Stimulated activated CD8-positive, alpha-beta memory T cell treated with anti-CD3 and anti-CD28 coated beads, Interleukin-15, amount 100 ng/mL, for 1 hour (primary cell): ENCODE measurements around the gene TNFRSF14.
"Not testable (repeated sequence)": the region's sequence is repeated elsewhere in the genome, so short reads cannot be mapped to it uniquely, and the experiment has no call there.

Experiments
- DNase-seq: peaks from one replicate; pipeline ENCODE4 v3.0.0-alpha.2; 2020; ENCODE audit warnings: low read depth

TNFRSF14 gene

GRCh38 chr1:2539312-2539907 is 16.8 kb upstream of the TNFRSF14 start:
- no peak for DNase-seq

- no peak for DNase-seq
Measured at GRCh38 chr1:2540816-2541492, 15.2 kb upstream of the TNFRSF14 start.

- DNase-seq, result no peak
Measured at GRCh38 chr1:2541619-2542245, 14.4 kb upstream of the TNFRSF14 start.

GRCh38 chr1:2542246-2542915 is 13.8 kb upstream of the TNFRSF14 start:
- DNase-seq, result no peak

DNA sequence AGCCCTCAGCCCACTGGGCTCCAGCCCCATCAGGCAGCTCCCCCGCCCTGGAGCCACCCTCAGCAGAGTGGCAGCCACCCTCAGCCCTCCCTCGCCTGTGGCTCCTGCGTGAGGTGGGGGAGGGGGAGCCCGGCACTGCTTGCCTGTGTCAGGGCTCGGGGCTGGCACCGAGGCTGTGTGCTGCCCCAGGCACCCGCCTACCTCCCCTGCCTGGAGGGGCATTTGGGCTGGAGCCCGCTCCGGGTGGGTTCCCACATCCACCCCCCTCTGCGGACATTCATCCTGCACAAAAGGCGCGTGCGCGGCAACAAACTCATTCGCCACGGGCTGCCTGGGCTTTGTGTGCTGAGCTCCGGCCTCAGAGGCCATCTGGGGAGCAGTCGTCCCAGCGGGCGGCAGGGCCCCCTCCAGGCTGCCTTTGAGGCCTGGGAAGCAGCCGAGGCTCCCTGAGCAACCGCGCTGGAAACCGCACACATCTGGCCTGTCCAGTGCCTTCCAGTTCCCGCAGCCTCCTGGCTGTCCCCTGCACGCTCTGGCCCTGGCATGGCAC is 12.6 kb upstream of the TNFRSF14 start:
- DNase-seq, result no peak

DNA sequence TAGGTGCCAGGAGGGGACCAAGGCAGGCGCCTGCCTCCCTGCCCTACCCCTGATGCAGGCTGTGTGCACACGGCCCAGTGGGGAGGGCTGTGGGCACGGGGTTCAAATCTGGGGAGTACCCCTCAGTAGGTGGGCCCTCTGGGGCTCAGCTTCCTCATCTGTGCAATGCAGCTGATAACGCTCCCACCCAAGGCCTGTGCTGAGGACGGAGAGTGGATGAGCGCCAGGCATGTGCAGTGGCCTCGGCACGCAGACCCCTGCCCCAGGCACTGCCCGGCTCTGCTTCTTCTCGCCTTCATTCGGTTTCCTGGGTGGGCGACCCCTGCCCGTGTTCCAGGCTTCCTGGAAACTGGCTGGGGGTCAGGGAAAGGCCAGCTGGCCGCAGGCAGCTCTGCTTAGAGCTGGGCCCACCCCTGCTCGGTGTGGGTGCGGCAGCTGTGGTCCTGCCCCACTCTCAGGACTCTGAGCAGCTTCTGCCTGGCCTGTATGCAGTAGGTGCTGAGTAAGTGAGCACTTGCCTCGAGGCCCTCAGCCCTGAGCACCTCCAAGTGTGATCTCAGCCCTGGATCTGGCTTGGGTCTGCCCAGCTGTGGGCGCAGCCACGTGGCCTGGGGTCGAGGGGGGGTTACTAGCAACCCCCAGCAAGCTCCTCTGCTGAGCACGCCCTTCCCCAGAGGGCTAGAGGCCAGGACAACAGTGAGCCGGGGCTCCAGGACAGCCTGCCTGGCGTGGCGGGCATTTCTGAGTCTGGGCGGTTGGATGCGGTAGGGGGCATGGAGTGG is 11.9 kb upstream of the TNFRSF14 start:
- DNase-seq, result no peak

GRCh38 chr1:2544875-2545640 is 11.1 kb upstream of the TNFRSF14 start:
- DNase-seq, result no peak

DNA sequence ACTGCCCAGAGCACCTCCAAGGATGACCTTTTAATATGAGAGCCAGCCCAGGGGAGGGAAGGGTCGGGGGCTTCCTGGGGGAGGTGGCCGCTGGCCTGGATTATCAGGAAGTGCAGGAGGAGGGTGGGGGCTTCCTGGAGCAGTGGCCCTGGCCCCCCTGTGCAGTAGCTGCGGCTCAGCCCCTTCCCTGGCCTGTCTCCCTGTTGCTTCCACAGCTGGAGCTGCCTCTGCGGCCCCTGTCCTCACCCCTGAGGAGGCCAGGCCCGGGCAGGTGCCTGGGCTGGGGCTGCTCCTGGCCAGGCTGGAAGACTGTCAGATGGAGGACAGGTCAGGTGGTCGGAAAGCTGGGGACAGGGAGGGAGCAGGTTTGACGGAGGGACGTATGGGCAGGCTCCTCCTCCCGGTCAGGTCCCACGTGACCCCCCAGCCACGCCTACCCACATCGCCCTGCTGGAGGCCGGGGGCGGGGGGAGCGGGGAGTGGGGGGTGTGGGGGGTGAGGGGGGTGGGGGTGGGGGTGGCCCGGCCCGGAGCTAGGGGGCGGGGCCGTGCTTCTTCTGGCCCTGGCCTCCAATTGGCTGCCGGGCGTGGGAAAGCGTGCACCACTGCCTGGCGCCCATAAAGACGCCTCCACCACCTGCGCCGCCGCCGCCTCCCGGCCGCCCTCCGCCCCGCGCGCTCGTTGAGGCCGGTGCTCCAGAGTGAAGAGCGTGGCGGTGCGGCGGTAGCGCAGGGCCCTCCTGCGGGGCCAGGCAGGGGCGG is 10.2 kb upstream of the TNFRSF14 start:
- DNase-seq, result peak; percentile 82

GRCh38 chr1:2546515-2547209 is 9.5 kb upstream of the TNFRSF14 start:
- DNase-seq, result peak; percentile 61

DNA sequence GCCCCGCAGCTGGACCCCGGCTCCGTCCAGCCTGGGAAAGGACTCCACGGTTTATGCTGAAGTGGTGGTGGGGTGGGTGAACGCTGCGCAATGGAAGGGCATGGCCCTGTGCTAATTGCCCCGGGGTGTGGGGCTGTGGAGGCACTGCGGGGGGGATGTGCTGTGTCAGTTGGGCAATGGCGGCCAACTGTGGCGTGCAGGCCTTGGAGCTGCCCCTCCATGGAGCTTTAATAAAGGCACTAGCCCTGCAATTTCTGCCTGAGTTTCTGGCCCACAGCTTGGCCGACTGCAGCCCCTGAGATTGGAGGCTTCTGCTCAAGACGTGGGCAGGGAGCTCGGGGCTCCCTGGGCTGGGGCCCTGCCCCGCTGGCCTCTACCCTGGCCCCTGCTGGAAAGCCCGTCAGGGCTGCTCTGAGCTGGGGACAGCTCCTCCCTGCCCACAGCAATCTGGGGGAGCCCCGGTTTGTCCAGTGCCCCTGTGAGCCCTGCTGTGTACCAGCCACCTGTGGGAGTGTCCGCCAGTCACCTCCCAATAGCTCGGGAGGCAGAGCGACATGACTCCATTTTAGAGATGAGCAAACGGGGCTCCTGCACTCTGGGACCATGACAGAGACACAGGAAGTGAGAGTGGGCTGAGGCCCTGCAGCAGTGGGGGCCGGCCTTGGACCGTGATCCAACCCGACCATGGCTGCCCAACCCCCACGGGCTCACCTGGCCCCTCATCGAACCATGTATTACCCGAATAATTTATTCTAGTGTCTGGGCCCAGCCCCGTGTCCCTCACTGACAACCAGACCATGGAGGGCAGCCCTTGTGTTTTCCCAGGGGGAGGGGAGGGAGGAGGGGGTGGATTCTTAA is 8.7 kb upstream of the TNFRSF14 start:
- no peak for DNase-seq

GRCh38 chr1:2548068-2548589 is 8.0 kb upstream of the TNFRSF14 start:
- DNase-seq, result peak; percentile 74

- not testable (repeated sequence) for DNase-seq
Measured at GRCh38 chr1:2549367-2550029, 6.7 kb upstream of the TNFRSF14 start.

DNA sequence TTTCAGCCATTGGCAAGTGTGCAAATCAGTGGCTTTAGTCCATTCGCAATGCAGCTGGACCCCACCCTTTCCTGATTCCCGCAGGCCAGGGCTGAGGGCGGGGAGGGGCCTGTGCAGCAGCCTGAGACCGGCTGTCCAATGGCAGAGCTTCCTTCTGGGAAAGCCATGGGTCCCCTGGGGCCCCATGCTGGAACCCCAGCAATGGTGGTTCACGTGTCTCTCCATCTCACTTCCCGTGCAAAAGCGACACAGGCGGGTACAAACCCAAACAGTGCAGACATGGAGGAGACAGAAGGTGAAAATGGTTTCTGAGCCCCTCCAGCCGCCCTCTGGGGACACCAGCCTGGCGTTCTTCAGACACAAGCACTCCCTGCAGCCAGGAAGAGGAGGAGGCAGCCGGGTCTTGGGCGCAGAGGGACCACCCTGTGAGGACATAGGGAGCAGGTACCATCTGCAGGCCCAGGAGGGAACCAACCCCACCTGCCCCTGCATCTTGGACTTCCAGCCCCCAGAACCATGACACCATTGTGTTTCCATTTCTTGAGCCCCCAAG is 5.8 kb upstream of the TNFRSF14 start:
- not testable (repeated sequence) for DNase-seq

DNA sequence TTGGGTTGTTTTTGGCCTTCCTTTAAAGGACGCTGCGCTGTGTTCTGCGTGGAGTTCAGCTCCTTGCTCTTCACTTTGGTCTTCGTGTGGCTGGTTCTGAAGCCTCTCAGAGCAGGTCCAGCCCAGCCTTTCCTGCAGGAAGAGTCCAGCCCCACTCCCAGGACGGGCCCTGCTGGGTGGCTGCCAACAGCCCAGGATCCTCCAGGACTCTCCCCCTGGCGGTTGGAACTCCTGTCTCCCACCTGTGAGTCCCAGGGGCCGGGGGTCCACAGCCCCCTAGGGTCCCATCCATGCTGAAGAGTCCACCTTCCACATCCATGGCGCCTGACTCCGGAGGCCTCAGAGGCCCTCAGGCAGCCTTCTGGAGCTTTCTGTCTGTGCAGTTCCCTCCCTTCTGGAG is 4.6 kb upstream of the TNFRSF14 start:
- DNase-seq, result not testable (repeated sequence)

- no peak for DNase-seq
Measured at GRCh38 chr1:2552189-2552588, 4.0 kb upstream of the TNFRSF14 start.

GRCh38 chr1:2553076-2553475 is 3.1 kb upstream of the TNFRSF14 start:
- not testable (repeated sequence) for DNase-seq

DNA sequence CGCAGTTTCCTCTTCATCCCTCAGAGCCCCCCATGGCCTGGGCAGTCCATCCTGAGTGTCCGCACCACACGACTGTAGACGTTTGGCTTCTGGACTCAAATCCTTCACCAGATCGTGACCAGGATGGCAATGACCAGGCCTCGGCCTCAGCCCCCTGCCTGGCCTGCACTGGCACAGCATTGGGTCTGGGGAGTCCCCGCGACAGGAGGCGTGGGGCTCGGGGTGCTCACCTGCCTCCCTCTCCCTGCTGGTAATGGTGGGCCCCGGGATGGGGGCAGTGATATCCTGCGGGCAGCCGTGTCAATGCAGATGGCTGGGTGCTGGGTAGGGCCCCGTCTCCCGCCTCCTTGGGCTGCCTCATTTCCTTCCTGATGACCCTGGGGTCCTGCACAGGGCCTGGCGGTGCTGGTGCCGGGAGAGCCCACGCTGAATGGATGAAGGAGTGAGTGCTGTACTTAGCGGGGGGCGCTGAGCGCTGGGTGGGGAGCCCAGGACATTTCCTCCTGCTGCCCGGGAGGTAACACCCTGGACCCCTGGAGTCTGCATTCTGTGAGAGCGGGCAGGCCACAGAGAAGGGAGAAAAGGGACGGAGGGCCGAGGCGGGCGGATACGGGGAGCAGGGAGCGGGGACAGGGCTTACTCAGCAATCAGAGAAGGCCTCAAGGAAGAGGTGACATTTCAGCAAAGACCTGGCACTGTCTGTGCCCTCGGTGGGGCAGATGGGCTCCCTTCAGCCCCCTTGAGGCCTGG is 2.1 kb upstream of the TNFRSF14 start:
- DNase-seq, result no peak
